Raji (cell line): Measurements from ENCODE around the gene CHKB.

Experiments
- POLR2A ChIP-seq: IDR thresholded peaks from 2 replicates; pipeline ENCODE4 v1.6.1; 2011; ENCODE audit warnings: low read depth, low read length, control low read depth; ENCODE audit not compliant: insufficient read depth

Gene CHKB

DNA sequence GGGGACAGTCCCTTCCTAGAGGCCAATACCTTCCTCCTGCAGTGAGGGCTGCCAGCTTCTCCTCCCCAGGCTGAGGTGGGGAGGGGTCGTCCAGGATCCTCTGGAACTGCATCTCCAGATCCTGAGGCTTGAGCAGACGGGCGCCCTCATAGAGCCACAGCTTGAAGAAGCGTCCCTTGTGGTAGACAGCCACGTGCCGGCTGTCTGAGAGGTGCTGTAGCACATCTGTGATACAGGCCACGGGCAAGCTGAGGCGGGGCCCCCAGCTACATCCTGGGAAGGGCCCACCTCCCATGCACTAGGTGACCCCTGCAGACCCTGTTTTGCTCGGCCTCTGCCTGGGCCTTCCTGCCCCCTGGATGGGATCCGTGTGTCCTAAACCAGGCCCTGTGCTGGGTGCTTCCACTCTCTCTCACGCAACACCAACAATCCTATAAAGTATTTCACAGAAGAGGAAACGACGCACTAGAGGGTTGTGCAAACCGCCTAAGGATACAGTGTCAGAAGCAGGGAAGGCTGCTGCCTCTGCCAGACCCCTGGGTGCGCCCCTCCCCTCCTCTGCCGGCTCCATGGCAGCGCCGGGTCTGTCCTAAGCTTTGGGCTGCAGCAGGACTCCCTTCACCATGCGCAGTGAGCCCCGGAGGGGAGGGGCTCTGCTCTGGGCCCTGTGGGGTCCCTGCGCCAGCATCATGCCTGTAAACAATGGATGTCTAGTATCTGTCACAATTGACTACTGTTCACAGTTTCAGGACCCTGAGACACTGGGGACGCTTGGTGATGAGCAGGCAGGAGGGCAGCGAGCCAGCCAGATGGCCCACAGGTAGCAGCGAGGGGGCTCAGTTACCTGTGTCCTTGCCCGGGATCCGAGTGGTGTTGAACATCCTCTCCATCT is 8.9 kb downstream of the CHKB start:
- TF ChIP-seq POLR2A: no peak

DNA sequence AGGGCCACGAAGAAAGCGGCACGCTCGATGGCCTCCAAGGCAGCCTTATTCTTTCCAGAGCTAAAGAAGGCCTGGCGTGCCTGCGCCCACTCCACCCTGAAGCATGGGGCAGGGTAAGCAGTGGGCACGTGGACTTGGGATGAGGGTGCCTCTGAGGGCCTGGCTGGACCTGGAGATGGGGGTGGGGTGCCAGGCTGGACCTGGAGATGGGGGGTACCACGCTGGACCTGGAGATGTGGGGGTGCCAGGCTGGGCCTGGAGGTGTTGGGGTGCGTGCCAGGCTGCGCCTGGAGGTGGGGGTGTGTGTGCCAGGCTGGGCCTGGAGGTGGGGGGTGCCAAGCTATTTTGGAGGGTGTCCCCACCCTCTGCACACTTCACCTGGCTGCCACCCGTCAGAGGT is 9.7 kb downstream of the CHKB start:
- no peak for TF ChIP-seq POLR2A

DNA sequence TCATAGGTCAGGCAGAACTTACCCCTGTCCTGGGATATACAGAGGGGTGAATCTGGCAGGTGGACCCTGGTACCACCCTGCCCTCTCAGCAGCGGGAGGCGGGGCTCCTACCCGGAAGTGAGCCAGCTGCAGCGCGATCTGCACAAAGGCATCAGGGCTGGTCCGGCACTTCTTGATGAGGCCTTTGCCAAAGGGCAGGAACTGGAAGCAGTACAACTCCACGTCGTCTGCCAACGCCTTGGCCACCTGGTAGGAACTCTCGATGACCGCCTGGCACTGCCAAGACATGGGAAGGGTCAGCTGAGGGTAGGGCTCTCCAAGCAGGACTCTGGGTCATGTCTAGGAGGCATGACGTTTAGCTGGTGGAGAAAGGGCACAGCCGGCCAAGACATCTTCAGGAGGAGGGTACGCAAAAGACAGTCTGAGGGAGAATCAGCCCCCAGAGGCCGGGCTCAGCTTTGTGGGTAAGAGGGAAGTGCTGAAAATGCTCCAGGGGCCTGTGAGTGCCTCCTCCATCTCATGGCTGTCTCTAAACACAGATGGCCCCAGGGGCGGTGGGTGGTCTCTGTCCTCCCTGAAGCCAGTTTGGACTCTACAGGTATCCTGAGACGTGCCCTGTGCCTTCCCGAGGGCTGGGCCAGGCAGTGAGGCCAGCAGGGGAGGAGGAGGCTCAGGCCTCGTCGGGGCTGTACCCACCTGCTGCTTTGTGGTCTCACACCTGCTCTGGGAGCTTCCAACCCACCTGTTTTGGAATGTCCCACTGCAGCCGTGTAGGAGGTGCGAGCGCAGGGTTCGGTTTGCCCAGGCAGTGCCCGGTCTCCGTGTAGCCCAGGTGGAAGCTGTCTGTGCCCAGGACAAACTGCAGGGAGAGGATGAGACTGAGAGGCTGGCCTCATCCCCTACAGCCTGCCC is 11.1 kb downstream of the CHKB start:
- no peak for TF ChIP-seq POLR2A

DNA sequence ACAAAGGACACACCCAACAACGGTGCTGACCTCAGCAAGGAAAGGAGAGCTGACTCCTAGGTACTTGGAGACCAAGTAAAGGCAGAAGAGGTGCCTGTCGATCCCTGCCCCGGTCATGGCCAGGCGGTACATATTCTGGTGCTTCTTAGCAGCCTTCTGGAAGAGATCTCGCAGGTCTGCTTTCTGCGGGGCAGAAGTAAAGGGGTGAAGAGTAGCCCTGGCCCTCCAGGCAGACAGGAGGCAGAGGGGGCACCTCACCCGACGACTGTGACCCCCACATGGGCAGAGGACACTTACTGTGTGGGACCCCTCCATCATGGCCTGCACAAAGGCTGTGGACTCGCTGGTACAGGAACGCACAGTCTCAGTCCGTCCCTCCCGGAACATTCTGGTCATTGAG is 11.8 kb downstream of the CHKB start:
- no peak for TF ChIP-seq POLR2A

DNA sequence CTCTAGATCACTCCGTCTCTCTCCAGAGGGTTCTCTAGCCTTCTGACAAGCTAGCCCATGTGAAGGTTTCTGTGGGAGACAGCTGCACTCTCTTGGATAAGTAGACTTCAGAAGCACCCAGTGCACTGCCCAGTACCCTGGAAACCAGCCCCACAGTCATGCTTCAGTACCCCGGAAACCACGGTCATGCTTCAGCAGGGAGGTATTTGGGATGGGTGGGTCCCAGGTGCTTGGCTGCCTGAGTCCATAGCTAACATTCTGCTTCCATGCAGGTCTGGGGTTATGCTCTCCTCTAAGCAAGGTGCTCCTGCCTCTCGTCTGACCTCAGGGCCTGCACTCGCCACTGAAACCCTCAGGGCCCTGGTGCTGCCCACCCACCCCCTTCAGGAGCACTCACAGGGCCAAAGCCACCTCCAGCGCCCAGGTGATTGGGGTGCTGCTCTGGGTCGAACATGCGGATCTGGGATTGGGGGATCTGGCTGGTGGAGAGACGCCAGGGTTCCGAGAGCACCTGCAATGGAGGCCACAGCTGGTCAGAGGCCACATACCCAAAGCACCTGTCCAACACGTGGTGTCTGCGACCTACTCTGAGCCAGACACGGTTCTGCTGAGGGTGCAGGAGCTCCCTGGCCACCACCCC is 12.6 kb downstream of the CHKB start:
- TF ChIP-seq POLR2A: no peak

DNA sequence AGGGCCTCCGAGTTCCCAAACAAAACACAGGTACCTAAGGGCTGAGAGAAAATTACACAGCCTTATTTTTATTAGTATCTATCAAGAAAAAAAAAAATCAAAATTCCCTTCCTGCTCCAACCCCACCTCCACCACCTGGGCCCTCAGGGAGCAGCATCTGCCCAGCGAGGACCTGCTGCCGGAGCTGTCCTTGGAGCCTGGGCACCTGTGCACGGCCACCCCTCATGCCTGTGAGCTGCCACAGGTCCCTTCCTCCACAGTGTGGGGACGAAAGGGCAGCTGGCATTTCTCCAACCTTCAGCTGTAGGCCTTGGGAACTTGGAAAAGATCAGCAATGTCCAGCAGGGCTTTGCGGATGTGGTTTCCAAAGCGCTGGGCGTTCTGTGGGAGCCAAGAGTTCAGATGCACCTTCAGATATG is 13.6 kb downstream of the CHKB start:
- no peak for TF ChIP-seq POLR2A

DNA sequence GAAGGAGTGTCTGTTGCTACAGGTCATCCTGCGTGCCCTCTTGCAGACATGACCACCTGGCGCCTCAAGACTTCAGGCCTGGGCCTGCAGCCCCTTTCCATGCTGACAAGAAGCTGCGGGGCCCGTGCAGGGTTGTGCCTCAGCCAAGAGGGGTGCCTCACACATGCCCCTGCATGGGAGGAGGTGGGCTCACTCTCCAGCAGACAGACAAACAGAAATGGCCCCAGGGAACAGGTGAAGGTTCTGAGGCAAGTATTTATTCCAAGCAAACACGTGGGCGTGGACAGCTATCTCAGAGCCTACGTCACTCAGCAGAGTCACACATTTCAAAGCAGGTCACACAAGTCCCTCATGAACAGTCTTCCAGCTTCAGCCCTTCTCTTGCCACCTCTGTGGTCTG is 14.0 kb downstream of the CHKB start:
- TF ChIP-seq POLR2A: no peak

DNA sequence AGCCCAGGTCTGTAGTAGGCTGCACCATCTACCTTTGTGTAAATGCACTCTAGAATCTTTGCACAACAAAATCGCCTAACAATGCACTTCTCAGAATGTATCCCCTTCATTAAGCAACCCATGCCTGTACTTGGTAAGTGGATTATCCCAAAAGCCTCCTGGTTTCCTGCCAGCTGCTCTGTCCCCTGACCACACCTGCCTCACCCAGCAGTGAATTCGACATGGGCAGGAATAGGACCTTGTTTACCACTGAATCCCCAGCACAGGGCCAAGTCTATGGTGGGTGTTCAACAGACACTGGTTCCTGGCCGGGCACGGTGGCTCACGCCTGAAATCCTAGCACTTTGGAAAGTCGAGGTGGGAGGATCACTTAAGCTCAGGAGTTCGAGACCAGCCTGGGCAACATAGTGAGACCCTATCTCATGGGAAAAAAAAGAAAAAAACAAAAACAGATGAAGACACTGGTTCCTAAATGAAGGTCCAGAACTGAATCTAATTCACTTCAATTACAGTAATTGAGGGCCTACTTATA is 14.9 kb downstream of the CHKB start:
- no peak for TF ChIP-seq POLR2A

DNA sequence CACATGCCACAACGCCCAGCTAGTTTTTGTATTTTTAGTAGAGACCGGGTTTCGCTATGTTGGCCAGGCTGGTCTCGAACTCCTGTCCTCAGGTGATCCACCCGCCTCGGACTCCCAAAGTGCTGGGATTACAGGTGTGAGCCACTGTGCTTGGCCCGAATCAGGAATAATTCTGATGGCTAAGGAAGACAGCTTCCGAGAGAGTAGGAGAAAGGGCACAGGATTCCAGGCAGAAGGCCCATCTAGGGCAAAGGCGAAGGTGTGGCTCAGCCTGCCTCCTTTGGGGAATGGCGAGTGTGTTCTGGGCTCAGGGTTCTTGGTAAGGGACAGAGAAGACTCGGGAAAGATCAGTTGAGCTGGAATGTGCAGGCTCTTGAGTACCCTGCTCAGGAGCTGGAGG is 18.4 kb downstream of the CHKB start:
- no peak for TF ChIP-seq POLR2A

DNA sequence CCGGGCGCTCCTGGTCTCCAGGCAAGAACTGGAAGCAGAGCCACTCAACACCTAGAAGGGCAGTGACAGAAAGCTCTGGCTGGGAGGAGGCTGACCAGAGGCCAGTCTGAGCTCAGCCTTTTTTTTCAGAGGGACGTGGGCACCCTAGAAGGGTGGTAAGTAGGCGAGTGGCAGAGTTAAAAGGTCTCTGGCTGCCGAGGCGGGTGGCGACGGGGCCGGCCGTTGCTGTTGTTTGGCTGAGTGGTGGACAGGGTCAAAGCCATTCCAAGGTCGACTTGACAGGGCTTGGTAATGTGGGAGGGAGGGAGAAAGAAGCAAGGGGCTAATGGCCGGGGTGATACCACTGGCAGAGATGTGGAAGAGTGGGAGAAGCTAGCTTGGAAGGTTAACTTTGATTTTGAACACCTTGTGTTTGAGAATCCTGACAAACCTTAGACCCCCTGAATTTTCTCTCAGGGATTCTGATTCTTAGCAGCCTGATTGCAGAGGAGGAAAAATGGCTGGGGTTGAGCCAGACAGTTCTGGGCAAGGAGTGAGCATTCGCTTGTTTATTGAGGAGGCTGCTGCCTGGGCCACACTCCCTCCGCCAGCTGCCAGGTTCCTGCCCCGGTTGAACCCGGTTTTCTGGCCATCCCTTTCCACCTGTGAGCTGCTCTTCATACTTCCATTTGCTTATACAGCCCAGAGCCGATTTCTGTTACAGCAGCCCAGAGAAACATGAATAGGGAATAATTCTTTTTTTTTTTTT is 19.1 kb downstream of the CHKB start:
- TF ChIP-seq POLR2A: no peak

DNA sequence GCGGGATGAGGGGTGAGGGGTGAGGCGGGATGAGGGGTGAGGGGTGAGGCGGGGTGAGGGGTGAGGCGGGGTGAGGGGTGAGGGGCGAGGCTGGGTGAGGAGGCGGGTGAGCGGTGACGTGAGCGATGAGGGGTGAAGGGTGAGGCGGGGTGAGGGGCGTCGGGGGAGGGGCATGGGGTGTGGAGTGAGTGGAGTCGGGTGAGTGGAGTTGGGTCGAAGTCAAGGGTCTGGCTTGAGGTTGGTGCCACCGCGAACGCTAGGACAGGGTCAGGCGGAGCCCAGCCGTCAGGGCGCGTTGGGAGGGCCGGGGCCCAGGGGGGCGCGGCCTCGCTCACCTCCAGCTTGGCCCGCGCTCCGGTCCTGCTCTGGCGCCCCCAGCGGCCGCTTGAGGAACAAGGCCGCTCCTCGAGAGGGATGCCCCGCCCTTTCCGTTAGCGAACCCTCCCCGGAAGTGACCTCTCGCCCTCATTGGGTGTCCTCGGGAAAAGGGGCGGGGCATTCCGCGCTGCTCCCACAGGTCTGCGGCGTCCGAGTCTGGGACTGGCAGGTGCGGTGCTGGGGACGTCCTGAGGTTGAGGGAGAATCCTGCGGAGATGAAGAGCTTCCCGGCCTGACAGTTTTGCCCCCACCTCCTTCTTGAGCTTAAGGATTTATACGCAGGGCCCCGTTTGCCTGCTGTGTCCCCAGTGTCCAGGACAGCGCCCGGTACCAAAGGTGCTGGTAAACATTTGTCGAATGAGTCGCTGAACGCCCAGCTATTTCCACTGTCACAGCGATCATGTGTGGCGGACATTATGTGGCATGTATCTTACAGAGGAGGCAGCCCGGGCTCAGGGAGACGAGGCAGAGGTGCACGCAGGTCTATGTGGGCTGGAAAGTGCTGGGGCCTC is 19.9 kb downstream of the CHKB start, which contains the start of gene SYCE3:
Gene SYCE3 (minus strand): TSS at position 397 of the 890 bp plus-strand sequence. CDS start 6,514 bp downstream, outside the sequence.
- TF ChIP-seq POLR2A: peak; percentile 73

DNA sequence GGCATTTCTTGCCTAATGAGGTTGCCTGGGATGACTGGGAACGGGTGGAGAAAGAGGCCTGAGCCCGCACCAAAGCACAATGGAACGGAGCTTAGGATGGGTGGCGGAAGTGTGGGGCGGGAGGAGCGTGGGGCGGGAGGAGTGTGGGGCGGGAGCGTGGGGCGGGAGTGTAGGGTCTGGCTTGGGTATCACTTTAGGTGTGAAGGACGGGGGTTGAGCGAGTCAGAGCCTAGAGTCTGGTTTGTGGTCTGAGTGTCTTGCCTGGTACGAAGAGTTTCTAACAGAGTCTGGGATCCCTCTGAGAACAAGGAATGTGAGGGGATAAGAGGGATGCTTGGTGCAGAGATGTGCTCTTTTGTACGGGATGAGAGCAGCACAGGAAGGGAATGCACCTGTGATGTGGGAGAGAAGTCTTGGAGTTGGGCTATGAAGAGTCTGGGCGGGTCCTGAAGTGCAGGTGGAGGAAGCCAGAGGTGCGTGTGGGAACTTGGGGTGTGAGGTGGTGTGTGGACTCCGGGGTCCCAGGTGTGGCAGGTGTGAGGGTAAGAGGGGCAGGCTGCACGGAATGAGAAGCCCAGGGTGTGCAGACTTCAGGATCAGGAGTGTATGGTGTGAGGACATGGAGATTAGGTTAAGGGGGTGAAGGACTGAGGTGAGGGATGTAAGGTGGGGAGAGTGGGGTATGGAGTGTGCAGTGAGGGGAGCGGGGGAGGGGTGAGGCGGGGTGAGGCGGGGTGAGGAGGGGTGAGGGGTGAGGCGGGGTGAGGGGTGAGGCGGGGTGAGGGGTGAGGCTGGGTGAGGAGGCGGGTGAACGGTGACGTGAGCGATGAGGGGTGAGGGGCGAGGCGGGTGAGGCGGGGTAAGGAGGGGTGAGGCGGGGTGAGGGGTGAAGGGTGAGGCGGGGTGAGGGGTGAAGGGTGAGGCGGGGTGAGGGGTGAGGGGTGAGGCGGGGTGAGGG is 21.0 kb downstream of the CHKB start:
- no peak for TF ChIP-seq POLR2A
